Lung (tissue), 12 donors: ENCODE measurements around the gene RABGAP1L. TPM values are rescaled to one million over a fixed set of nuclear protein-coding genes. Genes with fewer than 3 reads are reported as not detected.
"Not testable (repeated sequence)": the region's sequence is repeated elsewhere in the genome, so short reads cannot be mapped to it uniquely, and the experiment has no call there.

Experiments used
- ATAC-seq: fragments of 200-7000 bp; cut with Tn5 transposase; one replicate; pipeline ENCODE4 v1.9.1; 2020; ENCODE audit warnings: moderate number of reproducible peaks; ENCODE audit not compliant: insufficient read depth, low FRiP score
- DNase-seq, 3 donors: peaks; one replicate each; pipeline ENCODE4 v3.0.0-alpha.2; 2013 to 2017
- H3K27ac ChIP-seq, 2 donors: one replicate each; pipeline ENCODE4 v1.5.1; 2013; ENCODE audit warnings: mild to moderate bottlenecking in 2 of 2, moderate library complexity in 2 of 2, control low read depth in 1 of 2, inconsistent platforms in 1 of 2, low read depth in 1 of 2, low read length in 1 of 2
- H3K27me3 ChIP-seq, 3 donors: one replicate each; pipeline ENCODE4 v1.5.1; 2013; ENCODE audit warnings: low read length in 2 of 3; ENCODE audit not compliant: control insufficient read depth in 3 of 3, insufficient read depth in 3 of 3
- H3K36me3 ChIP-seq, 4 donors: one replicate each; pipeline ENCODE4 v1.5.1; 2013; ENCODE audit warnings: low read length in 4 of 4, mild to moderate bottlenecking in 1 of 4, moderate library complexity in 1 of 4; ENCODE audit not compliant: control insufficient read depth in 4 of 4, insufficient read depth in 4 of 4
- H3K4me1 ChIP-seq, 5 donors: one replicate each; pipeline ENCODE4 v1.5.1; 2013; ENCODE audit warnings: low read length in 5 of 5, mild to moderate bottlenecking in 2 of 5, moderate library complexity in 1 of 5; ENCODE audit not compliant: control insufficient read depth in 5 of 5, insufficient read depth in 5 of 5
- H3K4me3 ChIP-seq: one replicate; pipeline ENCODE4 v1.5.1; 2013; ENCODE audit warnings: mild to moderate bottlenecking, control low read depth, moderate library complexity
- H3K9ac ChIP-seq, 2 donors: one replicate each; pipeline ENCODE4 v1.5.1; 2013; ENCODE audit warnings: low read length in 2 of 2, control low read depth in 1 of 2; ENCODE audit not compliant: insufficient read depth in 1 of 2
- H3K9me3 ChIP-seq, 4 donors: one replicate each; pipeline ENCODE4 v1.5.1; 2013; ENCODE audit warnings: low read length in 3 of 4, mild to moderate bottlenecking in 1 of 4, moderate library complexity in 1 of 4; ENCODE audit not compliant: control insufficient read depth in 4 of 4, insufficient read depth in 3 of 4
- CTCF ChIP-seq: IDR thresholded peaks from 2 replicates; pipeline ENCODE4 v1.5.1; 2012; ENCODE audit warnings: mild to moderate bottlenecking; ENCODE audit errors: control extremely low read depth, extremely low read depth
- WGBS, 2 donors: extraction: QIAGEN DNeasy Blood & Tissue Kit; methylation state at CpG; one replicate each; pipeline ENCODE4 v1.1.7; 2013; 5-methylcytosine and 5-hydroxymethylcytosine counted together
- polyA plus RNA-seq, 2 donors: library from polyadenylated mRNA; stranded (reverse); fragments of 200-250 nt; gene quantifications; one replicate each; pipeline ENCODE4 v1.2.1, GENCODE V29; 2013
- total RNA-seq, 2 donors: library from RNA; depleted of rRNA in 1 of 2; stranded (reverse); fragments of >200 nt in 1 of 2; gene quantifications; one replicate each; pipeline ENCODE4 v1.2.1, GENCODE V29; 2014 to 2021
- donor health status: control.
- donor health status: control.
- donor health status: Bipolar disorder and iron deficiency.
- donor health status: healthy.
- donor health status: DM: yes; HTN: yes; CAD: no.

Gene RABGAP1L
- total and polyA plus RNA-seq, 4 donors, result 16.0 to 123 (median 44.5) TPM

GRCh38 chr1:174531751-174532150 is 372.4 kb downstream of the RABGAP1L start:
- no peak overlapping the region for H3K27ac ChIP-seq
- DNase-seq (no peak), ATAC-seq (no peak)
- H3K9ac ChIP-seq, result no peak overlapping the region
- no peaks in the 10 kb centered on the region for H3K36me3 ChIP-seq
- H3K27me3 ChIP-seq, result no peaks in the 10 kb centered on the region
- 95 to 96% methylated on average over 1 of the region's 1 CpG for WGBS, 2 donors
- H3K9me3 ChIP-seq, result peaks cover 0 to 7% (median 2%) of the 10 kb centered on the region in 4 donors
- no peaks in the 10 kb centered on the region for H3K4me1 ChIP-seq
- no peak for TF ChIP-seq CTCF
- H3K4me3 ChIP-seq, result no peak overlapping the region

GRCh38 chr1:174534789-174535188 is 375.5 kb downstream of the RABGAP1L start:
- H3K36me3 ChIP-seq, result no peaks in the 10 kb centered on the region
- no peaks in the 10 kb centered on the region for H3K4me1 ChIP-seq
- no peak for DNase-seq
- no peak overlapping the region for H3K27ac ChIP-seq
- H3K4me3 ChIP-seq, result no peak overlapping the region
- H3K27me3 ChIP-seq, result no peaks in the 10 kb centered on the region
- no peak overlapping the region for H3K9ac ChIP-seq
- H3K9me3 ChIP-seq, result peaks cover 0 to 7% (median 2%) of the 10 kb centered on the region in 4 donors
- ATAC-seq, result no peak
- no peak for TF ChIP-seq CTCF

GRCh38 chr1:174535207-174535606 is 375.9 kb downstream of the RABGAP1L start:
- no peak for ATAC-seq
- H3K4me3 ChIP-seq, result no peak overlapping the region
- no peak for TF ChIP-seq CTCF
- no peaks in the 10 kb centered on the region for H3K4me1 ChIP-seq
- H3K27ac ChIP-seq, result no peak overlapping the region
- peaks cover 0 to 3% (median 1%) of the 10 kb centered on the region in 4 donors for H3K9me3 ChIP-seq
- no peaks in the 10 kb centered on the region for H3K36me3 ChIP-seq
- H3K9ac ChIP-seq, result no peak overlapping the region
- WGBS, 2 donors, result 88 to 97% methylated on average over 2 of the region's 2 CpGs
- H3K27me3 ChIP-seq, result no peaks in the 10 kb centered on the region
- DNase-seq, result no peak

- H3K9ac ChIP-seq, H3K4me3 ChIP-seq, H3K4me1 ChIP-seq, H3K36me3 ChIP-seq, H3K27me3 ChIP-seq, ATAC-seq, DNase-seq, H3K27ac ChIP-seq, H3K9me3 ChIP-seq: not testable (repeated sequence)
- WGBS, 2 donors, result 71 to 77% methylated on average over 2 of the region's 2 CpGs
Measured at GRCh38 chr1:174543421-174543820, 384.1 kb downstream of the RABGAP1L start.
